ENCODE measurements around the gene RUBCNL.
"Not testable (repeated sequence)": the region's sequence is repeated elsewhere in the genome, so short reads cannot be mapped to it uniquely, and the experiment has no call there.

Gene RUBCNL

DNA sequence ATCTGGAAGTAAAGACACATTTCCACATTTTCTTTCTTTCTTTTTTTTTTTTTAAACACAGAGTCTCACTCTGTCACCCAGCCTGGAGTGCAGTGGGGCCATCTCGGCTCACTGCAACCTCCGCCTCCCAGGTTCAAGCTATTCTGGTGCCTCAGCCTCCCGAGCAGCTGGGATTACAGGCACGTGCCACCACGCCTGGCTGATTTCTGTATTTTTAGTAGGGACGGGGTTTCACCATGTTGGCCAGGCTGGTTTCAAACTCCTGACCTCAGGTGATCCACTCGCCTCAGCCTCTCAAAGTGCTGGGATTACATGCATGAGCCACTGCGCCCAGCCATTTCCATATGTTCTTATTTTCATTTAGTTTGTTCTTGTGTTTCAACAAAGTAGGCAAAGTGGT lies 14.1 kb downstream of the RUBCNL start:
- not testable (repeated sequence) for DNase-seq

DNA sequence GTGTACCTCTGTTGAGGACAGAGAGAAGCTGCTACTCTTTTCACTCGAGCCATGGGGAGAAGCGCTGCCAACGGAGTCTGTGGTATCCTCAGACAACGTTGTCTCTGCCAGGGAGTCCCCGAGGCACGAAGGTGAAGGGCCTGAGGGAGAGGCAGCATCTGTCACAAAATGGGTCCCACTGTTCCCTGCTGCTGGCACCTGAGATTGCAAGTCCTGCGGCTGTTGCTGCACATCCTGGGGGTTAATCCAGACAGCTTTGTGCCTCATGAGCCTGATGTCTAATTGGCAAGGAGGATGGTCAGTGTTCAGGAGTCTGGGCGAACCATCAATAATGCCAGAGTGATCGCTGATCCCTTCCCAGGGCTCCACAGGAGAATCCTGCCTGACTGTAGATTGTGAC lies 15.0 kb downstream of the RUBCNL start:
- no peak for DNase-seq

DNA sequence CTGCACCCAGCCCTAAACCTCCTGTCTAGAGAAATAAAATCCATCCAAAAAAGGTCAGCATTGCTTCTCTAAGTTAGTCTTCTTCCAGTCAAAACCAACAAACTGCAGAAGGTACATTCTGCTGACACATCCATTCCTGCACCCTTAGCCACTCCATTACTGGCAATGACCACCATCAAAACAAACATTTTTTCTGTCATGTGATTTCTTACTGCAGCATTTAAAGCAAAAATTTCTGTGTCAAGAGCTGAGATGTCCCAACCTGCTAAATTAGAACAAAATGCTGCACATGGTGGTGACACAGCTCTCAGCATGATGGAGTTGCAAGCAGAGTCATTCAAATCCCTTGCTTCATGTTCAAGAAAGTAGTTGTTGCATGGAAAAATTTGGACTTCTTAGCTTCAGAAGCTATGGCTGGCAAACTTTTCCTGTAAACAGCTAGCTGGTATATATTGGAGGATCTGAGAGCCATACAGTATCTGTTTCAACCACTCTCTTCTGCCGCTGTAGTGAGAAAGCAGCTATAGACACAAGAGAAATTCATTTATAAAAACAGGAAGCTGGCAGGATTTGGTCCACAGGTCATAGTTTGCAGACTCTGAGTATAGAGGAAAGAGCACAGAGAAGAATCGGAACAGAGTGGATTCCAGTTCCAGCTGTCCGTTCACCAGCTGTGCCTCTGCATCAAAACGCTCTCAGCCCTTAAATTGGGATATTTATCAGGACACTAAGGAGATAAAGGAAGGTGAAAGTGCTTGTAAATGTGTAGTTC lies 17.4 kb downstream of the RUBCNL start:
- DNase-seq = no peak

DNA sequence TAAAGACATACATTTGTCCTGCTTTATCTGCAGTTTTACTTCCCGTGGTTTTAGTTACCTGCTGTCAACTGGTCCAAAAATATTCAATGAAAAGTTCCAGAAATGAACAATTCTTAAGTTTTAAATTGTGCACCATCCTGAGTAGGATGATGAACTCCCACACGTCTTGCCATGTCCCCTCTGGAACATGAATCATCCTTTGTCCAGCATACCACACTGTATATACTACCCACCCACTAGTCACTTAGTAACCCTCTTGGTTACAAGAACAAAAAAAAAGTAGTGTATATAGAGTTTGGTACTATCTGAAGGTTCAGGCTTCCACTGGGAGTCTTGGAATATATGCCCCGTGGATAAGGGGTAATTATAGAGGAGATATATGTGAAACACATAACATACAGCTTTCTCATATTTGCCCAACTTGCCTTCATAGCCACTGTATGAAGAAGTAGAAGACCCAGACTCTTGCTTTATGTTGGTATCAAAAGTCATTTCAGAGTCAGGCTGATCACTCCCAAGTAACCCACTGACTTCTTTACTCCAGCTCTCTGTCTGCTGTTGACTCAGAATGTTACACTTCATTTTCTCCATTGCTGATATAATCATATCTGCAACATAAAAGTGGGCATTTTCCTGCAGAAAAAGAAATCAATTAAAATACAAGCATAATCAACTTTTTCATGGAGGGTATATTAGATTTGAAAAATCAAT lies 19.3 kb downstream of the RUBCNL start:
- no peak for DNase-seq

DNA sequence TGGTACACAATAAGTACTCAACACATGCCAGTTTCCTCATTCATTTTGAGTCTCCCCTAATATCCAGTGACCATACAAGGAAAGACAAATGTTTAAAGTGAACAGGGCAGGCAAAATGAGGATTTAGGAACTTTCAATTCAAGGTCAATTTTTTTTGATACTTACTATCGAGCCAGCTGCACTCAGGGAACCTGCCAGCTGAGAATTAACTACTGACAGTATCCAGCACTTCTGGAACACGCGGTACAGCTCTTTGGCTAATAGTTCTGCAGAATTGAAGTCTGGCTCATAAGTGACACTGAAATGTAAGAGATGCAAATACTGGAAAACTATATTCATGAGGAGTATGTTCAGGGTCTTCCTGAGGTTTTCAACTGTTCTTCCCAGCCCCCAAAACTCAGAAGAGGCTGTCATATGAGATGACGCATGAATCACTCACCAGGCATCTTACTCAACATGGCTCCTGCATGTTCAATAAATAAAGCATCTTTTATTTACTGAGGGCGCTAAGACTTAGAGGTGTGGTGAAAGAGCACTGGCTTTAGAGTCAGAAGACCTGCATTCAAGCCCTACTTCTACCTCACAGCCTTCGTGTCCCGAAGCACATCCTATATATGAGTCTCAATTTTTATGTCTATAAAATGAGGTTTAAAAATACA lies 25.6 kb downstream of the RUBCNL start:
- DNase-seq = no peak

DNA sequence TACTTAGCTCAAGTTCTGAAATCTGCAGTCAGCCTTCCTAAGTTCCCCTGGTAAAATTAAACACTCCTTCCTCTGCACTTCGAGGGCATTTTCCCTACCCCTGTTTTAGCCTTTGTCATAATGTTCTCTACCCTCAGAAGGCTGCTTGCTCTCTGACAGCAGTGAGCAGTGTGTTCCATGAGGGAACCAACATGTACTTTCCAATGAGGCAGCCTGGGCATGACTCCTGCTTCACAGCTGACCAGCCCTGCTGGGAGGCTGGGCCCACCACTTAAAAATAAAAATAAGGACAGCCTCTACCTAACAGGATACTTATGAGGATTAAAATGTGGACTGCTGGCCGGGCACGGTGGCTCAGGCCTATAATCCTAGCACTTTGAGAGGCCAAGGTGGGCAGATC lies 26.4 kb downstream of the RUBCNL start:
- no peak for DNase-seq

DNA sequence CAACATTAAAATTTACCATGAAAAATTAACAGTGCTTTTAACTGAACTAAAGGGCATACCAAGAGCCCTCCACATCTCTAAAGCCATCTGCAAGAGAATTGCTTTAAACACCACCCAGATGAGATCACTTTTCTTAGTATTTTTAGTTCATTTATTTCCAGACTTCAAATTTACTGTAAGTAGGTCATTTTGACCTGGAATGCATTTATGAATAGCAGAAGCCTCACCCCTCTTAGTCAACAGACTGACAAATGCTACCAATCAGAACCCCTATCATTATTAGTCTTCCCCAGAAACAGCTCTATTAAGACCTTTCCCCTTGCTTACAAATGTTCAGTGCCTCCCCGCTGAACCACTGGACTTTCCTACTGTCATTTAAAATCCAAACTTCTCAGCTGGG lies 27.3 kb downstream of the RUBCNL start:
- no peak for DNase-seq

DNA sequence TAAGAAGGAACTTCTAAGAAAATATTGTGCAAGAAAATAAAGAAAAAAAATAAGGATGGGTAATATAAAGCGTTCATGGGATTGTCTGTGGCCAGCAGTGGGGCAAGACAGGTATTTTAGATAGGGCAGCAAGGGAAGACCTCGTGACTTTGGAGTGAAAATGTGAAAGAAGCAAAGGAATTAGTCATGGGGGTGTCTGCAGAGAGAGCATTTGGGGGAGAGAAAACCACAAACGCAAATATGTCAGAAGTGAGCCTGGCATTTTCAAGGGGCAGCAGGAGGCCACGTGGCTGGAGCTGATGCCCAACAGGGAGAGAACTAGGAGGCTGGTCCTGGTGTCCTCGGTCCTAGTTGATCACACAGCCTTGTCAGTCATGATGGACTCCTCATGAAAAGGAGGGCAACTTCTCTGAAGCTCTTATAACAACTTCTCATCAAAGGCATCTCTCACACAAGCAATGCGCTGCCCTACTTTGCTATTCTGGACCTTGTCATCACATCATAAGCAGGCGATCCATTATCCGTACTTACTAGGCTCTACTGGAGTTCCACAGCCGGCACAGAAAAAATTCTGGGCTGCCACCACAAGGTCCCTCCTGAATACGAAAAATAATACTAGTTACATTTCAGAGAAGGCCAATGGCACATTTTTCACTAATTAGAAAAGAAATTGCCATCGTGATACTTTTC lies 31.0 kb downstream of the RUBCNL start:
- DNase-seq = no peak

DNA sequence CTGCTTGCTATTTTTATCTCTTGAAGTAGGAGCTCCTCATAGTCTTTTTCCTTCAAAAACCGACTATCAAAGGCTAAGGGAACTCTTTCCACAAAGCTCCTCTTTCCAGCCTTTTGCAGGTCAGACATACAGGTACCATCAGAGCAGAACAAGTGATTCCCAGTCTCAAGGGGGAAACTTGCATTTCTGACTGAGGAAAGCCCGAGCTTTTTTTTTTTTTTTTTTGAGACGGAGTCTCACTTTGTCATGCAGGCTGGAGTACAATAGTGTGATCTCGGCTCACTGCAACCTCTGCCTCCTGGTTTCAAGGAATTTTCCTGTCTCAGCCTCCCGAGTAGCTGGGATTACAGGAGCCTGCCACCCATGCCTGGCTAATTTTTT lies 32.0 kb downstream of the RUBCNL start:
- DNase-seq = no peak

DNA sequence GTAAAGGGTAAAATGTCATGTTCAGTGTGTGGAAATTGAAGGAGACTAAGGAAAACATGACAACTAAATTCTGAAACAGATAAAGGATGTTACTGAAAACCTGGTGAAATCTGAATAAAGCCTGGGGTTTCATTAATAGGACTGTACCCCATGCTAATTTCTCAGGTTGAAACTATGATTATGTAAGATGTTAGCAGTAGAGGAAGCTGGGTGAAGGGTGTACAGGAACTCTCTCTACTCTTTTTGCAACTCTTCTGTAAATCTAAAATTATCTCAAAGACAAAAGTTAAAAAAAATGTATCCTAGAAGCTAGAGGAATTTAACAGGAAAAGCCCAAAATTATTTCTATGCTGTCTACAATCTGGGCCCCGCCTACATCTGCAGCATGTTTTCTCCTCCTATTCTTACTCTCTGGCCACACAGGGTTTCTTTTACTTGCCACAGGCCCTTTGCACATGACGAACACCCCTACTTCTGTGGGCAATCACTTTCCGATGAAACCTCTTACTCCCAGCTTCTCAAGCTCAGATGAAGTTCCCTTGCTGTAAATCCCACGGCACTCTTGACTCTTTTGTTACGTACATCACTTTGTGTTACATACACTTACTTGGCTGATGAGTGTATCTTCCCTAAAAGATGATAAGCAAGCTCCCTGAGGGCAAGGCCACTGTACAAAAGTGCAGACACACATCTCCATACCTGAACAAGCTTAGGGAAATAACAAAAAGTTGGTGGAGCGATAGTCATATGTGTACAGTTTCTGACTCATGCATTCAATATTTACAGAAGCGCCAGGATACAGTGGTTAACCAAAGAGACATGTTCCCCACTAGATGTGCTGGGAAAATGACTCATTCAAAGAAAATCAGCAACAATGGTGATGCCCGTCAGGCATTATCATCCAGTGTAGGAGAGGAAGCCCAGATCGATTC lies 32.6 kb downstream of the RUBCNL start:
- no peak for DNase-seq

DNA sequence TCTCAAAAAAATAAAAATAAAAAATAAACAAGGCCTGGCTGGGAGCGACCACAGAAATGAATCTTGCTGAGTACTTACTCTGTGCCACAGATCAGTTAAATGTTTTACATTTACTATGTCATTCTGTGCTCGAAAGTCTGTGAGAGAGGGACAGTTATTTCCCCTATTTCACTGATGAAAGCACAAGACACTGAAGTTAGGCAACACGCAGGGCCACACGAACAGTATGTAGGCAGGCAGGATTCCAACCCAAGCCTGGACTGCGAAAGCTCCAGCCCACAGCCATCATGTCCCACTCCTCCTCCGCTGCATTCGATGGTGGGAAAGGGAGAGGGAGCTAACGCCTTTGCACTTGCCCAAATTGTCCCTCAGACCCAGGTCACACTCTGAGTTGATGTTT lies 34.2 kb downstream of the RUBCNL start:
- no peak for DNase-seq

DNA sequence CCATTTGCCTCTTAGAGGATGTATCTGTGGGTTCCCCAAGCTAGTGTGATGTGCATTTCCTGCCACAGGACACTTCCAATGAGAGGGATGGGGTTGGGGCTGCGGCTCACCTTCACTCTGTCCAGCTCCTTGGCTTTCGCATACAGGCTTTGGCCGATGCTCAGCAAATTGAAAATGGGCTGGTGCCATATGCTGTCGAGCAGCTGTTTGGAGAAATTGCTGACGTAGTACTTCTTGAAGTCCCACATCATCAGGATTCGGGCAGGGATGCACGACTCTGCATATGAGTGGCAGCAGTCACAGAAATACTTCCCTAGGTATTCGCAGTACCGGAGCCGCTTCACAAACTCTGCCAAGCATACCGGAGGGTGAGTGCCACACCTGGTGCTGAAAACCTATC lies 37.0 kb downstream of the RUBCNL start:
- no peak for DNase-seq

DNA sequence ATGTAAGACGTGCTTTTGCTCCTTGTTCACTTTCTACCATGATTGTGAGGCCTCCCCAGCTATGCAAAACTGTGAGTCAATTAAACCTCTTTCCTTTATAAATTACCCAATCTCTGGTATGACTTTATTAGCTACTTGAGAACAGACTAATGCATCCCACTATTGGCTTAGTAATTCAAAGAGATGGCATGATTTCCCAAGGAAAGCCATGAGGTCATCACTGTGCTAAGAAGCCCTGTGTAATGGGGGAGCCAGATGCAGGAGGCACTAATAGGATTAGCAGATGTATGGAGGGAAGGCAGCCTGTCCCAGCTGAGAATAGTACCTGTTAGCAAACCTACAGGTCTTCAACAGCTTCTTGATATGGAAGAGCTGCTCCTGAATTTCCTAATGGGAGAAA lies 38.1 kb downstream of the RUBCNL start:
- no peak for DNase-seq

DNA sequence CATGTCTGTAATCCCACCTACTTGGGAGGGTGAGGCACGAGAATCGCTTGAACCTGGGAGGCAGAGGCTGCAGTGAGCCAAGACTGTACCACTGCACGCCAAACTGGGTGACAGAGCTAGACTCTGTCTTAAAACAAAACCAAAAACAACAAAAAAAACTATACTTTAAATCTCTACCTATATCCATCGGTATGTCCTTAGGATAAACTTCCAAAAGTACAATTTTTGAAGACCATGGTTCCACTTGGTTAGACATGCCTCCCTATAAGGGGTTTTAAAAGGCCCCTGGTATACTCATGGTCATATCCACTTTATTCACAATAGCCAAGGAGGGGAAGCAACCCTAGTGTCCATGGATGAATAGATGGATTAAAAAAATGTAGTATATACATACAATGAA lies 39.8 kb downstream of the RUBCNL start:
- no peak for DNase-seq

DNA sequence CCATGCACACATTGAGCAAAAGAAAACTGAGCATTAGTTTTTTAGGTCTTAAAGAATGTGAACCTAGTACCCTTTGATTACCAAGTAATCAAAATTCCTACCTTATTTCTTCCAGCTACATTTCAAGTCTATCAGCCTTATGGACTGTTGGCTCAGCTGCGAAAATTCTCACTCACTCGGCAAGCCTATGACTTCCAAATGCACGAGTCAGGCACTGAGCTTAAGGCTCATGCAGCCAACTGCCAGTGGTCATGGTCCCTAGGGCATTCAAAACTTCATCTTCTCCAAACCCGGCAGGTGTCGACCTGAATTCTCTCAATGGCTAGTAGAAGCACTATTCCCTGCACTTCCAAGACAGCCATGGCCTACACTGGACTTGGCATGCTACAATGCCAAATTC lies 41.2 kb downstream of the RUBCNL start:
- no peak for DNase-seq

DNA sequence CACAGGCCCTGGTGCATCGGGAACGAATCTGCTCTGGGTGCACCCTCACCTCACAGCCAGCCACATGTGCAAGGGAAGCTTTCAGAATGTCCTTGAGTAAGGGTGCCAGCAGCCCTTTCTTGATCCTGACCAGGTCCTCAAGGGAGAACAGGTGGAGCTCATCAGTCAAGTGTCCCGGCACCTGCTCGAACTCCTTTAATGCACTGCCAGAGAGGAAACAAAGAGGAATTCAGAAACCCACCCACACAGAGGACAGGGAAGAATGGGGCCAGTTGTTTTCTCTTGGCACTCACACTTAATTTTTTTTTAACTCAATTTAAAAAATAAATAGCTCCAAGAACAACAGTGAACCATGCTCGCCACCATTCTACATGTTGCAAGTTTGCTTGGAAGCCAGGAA lies 41.7 kb downstream of the RUBCNL start:
- DNase-seq = no peak

DNA sequence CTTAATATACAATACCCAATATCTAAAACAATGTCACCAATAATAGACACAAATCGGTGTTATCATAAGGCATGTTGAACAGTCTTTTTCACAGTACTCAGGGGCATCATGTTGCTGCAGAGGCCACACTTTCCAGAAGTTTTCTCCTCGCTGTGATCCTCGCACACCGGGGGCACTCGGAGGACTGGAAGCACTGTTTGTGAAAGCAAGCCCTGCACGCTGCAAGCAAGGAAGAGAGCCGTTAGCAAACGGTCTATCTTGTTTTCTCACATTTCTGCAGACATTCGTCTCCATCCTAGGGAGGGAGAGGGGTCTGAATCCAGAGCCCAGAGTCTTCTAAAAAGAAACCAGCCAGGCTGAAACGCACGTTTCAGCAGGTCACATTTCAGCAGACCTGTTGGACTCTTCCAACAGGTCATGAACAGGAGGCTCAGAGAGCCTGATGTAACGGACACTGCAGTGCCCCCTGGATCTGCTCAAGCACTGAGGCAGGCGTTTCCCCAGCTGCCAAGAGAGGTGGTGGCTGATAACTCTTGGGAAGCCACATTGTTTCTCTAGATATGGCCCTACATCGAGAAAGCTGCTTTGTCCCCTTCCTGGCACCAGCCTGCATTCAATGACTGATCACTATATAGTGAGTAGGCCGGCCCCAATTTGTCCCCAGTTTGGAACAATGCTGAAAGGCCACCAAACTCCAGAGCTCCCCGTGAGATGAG lies 43.6 kb downstream of the RUBCNL start:
- DNase-seq = no peak

DNA sequence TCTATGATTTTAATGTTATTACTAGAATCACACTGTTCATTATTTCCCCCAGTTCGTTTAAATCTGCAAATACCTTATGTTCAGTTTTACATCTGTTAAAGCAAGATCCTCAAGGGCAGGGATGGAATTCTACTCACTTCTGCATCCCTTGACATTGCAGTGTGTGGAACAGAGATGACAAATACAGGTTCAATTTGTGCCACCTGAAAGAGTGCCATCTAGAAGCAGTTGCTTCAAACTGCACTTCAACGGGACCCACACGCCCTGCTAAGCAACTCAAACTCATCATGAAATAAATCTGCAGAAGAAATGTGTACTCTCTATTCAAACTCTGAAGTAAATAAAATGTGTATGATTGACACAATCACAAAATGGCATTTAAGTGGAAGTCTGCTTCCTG lies 44.5 kb downstream of the RUBCNL start:
- no peak for DNase-seq

DNA sequence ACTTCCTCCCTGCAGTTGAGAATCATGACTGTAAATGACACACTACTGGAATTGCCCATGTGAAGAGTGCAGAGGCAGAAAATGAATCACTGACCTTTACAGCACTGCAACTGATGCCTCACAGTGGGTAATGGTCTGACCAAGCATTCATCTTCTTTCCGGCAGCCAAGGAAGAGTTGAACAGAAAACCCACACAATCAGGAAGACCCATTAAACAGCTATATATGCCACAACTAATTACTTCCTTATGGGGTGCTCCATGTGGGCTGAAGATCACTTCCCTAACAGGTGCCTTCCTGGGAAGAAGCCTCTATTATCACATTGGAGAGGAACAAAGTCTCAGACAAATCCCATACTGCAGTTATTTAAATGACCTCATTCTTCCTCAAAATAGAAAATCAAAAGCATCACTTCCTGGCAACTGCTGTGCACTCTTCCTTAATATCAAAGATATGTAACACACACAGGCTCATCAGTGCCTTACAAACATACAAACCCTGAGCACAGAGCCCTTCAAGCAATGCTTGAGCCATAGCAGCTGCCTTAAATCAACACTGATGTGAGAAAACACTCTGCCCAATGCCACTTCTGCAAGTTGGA lies 45.8 kb downstream of the RUBCNL start:
- DNase-seq = no peak

DNA sequence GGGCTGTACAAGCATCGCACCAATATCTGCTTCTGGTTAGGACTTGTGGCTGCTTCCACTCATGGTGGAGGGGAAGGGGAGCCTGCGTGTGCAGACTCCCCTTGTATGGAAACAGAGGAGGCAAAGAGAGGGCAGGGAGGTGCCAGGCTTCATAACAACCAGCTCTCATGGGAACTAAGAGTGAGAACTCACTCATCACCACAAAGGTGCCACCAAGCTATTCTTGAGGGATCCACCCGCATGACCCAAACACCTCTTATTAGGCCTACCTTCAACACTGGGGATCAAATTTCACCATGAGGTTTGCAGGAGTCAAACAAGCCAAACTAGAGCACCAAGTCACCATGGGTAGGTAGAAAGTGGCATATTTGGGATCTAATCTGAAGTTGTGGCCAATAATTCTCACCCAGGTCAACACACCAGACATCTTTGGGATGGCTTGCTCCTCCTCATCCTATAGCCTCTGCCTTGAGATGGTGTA lies 46.4 kb downstream of the RUBCNL start:
- DNase-seq = no peak

DNA sequence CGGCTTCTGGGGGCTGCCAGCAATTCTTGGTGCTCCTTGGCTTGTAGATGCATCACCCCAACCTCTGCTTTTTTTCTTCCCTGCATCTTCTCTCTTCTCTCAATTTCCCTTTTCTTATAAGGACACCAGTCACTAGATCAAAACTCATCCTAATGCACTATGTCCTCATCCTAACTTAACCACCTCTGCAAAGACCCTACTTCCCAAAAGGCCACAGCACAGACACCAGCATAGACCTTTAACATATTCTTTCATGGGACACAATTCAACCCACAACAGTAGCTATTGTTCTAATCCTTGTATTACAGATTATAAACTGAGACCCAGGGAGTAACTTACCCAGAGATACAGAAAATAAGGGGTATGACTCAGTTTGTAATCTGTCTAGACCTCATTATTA lies 47.0 kb downstream of the RUBCNL start:
- DNase-seq = no peak
